Measurements from ENCODE around the gene CCNJL.

CCNJL gene

DNA sequence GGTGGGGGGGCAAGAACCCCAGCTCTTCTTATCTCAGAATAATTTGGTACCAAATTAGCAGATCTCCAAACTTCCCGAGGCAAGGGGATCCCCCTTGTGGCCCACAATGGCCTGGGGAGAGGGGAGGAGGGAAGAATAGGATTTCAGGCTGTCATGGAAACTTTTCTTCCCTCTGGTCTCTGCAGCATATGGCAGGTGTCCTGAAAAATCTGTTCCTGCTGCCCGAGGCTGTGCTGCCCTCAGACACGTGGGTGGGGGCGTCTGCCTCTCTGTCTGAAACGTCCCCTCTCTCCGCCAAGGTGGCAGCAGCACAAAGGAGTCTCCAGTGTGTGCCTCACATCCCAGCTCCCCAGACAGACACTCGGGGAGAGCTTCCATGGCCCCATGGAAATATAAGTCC lies 34.0 kb downstream of the CCNJL start:
- TF ChIP-seq, protein P1, sequence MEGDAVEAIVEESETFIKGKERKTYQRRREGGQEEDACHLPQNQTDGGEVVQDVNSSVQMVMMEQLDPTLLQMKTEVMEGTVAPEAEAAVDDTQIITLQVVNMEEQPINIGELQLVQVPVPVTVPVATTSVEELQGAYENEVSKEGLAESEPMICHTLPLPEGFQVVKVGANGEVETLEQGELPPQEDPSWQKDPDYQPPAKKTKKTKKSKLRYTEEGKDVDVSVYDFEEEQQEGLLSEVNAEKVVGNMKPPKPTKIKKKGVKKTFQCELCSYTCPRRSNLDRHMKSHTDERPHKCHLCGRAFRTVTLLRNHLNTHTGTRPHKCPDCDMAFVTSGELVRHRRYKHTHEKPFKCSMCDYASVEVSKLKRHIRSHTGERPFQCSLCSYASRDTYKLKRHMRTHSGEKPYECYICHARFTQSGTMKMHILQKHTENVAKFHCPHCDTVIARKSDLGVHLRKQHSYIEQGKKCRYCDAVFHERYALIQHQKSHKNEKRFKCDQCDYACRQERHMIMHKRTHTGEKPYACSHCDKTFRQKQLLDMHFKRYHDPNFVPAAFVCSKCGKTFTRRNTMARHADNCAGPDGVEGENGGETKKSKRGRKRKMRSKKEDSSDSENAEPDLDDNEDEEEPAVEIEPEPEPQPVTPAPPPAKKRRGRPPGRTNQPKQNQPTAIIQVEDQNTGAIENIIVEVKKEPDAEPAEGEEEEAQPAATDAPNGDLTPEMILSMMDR (IDR thresholded peaks at IDR 0.05; ENCODE audit: low read depth, low read length) = no peak
- DNase-seq (ENCODE audit: low read depth, low spot score) = no peak
- in situ Hi-C loops (cut with HindIII; ENCODE audit: low sequenced_read_pairs) = no loop called here

DNA sequence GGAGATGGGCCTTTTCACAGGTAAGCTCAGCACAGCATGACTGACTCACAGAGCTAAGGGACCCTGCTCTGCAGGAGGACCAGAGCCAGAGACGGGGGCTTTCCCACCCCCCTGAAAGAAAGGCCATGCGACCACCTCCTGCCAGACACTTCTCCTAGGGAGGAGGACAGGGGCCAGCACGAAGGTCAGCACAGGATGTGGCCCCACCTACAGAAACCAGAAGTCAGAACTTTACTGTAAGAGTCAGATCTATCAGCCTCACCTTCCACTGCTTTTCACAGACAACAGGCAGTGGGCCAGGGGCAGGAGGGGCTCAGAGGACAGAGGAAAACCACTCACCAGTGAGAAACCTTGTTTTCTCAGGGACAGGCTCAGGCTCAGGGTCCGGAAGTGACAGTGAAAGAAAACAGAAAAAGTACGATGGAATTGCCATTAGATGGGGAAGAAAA lies 37.9 kb downstream of the CCNJL start:
- DNase-seq (ENCODE audit: low read depth, low spot score) = no peak
- in situ Hi-C loops (cut with HindIII; ENCODE audit: low sequenced_read_pairs) = no loop called here
- TF ChIP-seq, protein P1 (IDR thresholded peaks at IDR 0.05; ENCODE audit: low read depth, low read length) = no peak
- no peak overlapping the region for H3K4me3 ChIP-seq (ENCODE audit: low read depth, low read length)

More for the DNA sequence above, 34.0 kb downstream of the CCNJL start:
- no peak overlapping the region for H3K4me3 ChIP-seq (ENCODE audit: low read depth, low read length)

DNA sequence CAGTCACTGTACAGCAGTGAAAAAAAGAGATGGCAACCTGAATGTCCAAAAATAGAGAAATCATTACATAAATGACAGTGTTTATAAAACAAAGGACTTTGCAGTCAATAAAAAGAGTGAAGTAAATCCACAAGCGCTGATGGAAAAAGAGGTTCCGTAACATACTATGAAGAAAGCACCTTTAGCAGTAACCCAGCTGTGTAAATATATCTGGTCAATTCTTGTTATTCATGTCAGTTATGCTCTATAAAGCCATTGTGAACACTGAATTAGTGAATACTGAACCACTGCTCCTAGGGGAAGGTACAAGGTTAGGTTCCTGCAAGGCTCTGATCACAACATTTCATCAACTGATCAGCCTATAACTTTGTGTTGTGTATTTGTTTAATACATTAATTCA lies 39.5 kb downstream of the CCNJL start:
- no peak for DNase-seq (ENCODE audit: low read depth, low spot score)
- in situ Hi-C loops (cut with HindIII; ENCODE audit: low sequenced_read_pairs) = no loop called here
- no peak overlapping the region for H3K4me3 ChIP-seq (ENCODE audit: low read depth, low read length)
- TF ChIP-seq, protein P1 (IDR thresholded peaks at IDR 0.05; ENCODE audit: low read depth, low read length) = no peak

DNA sequence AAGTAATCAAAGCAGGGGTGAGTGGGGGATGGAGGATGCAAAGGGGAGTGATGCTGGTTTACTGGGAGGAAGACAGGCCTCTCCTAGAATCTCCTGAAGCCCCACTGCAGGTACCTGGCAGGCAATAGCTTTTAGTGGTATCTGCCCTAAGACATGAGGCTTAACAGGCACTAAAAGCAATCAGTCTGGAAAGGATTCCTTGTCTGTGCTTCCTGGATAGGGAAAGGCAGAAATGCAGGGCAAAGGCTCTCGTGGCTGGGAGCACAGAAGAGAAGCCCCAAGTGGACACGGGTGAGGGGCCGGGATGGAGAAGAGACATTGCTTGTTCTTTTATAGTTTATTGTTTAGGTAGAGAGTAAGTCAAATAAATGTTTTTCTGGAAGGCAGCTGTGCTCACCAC lies 40.1 kb downstream of the CCNJL start:
- TF ChIP-seq, protein P1 (IDR thresholded peaks at IDR 0.05; ENCODE audit: low read depth, low read length) = no peak
- DNase-seq (ENCODE audit: low read depth, low spot score) = no peak
- H3K4me3 ChIP-seq (ENCODE audit: low read depth, low read length) = no peak overlapping the region
- in situ Hi-C loops (cut with HindIII; ENCODE audit: low sequenced_read_pairs) = no loop called here

DNA sequence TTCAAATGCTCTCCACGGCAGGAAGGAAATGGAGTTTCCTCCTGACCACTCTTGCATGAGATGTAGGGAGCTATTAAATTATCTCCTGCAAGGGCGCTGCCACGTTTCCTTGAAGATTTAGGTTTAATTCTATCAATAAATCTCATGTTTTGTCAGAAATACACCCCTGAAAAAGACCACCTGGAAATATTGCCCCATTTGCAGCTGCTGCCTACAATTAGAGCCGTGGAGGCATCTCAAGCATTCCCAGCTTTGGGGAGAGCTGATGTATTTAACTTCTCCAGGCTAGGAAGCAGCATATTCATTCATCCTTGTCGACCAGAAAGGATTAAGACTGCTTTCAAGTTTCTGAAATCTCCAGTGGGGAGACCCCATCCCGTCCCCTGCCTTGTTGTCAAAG lies 40.5 kb downstream of the CCNJL start:
- in situ Hi-C loops (cut with HindIII; ENCODE audit: low sequenced_read_pairs) = no loop called here
- TF ChIP-seq, protein P1 (IDR thresholded peaks at IDR 0.05; ENCODE audit: low read depth, low read length) = no peak
- no peak overlapping the region for H3K4me3 ChIP-seq (ENCODE audit: low read depth, low read length)
- DNase-seq (ENCODE audit: low read depth, low spot score) = no peak

GRCh38 chr5:160271396-160271795 lies 41.0 kb downstream of the CCNJL start:
- TF ChIP-seq, protein P1 (IDR thresholded peaks at IDR 0.05; ENCODE audit: low read depth, low read length) = no peak
- in situ Hi-C loops (cut with HindIII; ENCODE audit: low sequenced_read_pairs) = no loop called here
- DNase-seq (ENCODE audit: low read depth, low spot score) = no peak
- H3K4me3 ChIP-seq (ENCODE audit: low read depth, low read length) = no peak overlapping the region

GRCh38 chr5:160270704-160271103 lies 41.7 kb downstream of the CCNJL start:
- H3K4me3 ChIP-seq (ENCODE audit: low read depth, low read length) = no peak overlapping the region
- in situ Hi-C loops (cut with HindIII; ENCODE audit: low sequenced_read_pairs) = no loop called here
- no peak for DNase-seq (ENCODE audit: low read depth, low spot score)
- TF ChIP-seq, protein P1 (IDR thresholded peaks at IDR 0.05; ENCODE audit: low read depth, low read length) = no peak

Measured in astrocyte of the spinal cord (primary cell).